ENCODE results near the gene ETV4. TPM values are rescaled to one million over a fixed set of nuclear protein-coding genes. Genes with fewer than 3 reads are reported as not detected.

The ETV4 gene
- total and polyA plus RNA-seq, 2 of the 13 experiments (the other 11 are each of a cell fraction or from before 2014, with no cell fraction given) = 128 to 330 TPM

DNA sequence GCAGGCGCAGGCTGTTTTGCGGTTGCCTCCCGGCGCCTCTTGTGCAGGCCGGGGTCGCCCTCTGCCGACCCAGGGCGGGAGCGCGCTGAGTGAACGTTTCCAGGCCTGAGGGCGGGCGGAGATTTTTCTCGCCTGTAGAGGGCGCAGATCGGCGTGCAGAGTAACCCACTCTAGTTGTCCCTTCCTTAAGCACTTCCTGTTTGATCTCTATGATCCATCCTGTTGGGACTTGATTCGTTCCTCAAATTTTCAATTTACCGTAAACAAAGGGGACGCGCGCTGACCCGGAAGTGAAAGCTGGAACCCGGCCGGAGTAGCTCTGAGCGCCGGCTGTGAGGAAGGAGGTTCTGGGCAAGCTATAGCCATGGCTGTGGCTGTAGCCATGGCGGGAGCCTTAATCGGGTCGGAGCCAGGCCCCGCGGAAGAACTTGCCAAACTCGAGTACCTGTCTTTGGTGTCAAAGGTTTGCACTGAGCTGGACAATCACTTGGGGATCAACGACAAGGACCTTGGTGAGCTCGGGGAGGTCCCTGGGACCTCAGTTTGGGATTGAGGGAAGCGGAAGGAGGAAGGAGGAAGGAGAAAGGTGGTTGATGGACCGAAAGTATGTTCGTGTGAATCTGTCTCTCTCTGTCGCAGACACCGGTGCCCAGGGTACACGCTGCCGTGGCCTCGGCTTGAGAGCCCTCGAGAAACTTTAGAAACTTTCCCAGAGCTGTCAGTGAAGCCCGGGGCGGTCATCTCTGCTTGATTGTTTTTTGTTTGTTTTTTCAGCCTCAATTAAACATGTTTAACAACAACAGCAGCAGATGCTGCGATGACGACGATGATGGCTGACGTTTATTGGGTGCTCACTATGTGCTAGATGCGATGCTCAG, 62.2 kb downstream of the ETV4 start, which contains the start of gene DHX8 (continued):
- TF ChIP-seq ZNF770 (CRISPR knock-in tag; IDR thresholded peaks at IDR 0.05) (peak; percentile 78; the same call in 1 of the 2 replicates), ZNF776 (CRISPR knock-in tag; IDR thresholded peaks at IDR 0.05) (no peak; the same call in none of the 2 replicates), ZNF354B (CRISPR knock-in tag; IDR thresholded peaks at IDR 0.05) (0 out of 2 replicates have a peak, but pooled peaks have one; percentile 61), ZFAT (CRISPR knock-in tag; conservative IDR thresholded peaks at IDR 0.05) (no peak), TSC22D2 (CRISPR knock-in tag; IDR thresholded peaks at IDR 0.05; ENCODE audit: borderline replicate concordance) (peak; percentile 95), YEATS4 (CRISPR knock-in tag; IDR thresholded peaks at IDR 0.05; ENCODE audit: borderline replicate concordance) (peak; percentile 93), CEBPG (CRISPR knock-in tag; IDR thresholded peaks at IDR 0.05) (peak; percentile 79), ZNF768 (CRISPR knock-in tag; IDR thresholded peaks at IDR 0.05) (peak; percentile 71; the same call in 1 of the 2 replicates), TAF15 (IDR thresholded peaks at IDR 0.05; ENCODE audit: low read depth, low read length, poor library complexity, severe bottlenecking) (peak; percentile 98), FOXJ3 (CRISPR knock-in tag; IDR thresholded peaks at IDR 0.05; ENCODE audit: borderline replicate concordance) (peak; percentile 99), ZNF451 (CRISPR knock-in tag; IDR thresholded peaks at IDR 0.05) (peak; percentile 72; the same call in 1 of the 2 replicates), CBFB (CRISPR knock-in tag; IDR thresholded peaks at IDR 0.05) (peak; percentile 99), FOXC1 (CRISPR knock-in tag; IDR thresholded peaks at IDR 0.05; ENCODE audit: borderline replicate concordance) (peak; percentile 94; the same call in 1 of the 2 replicates), CREM (IDR thresholded peaks at IDR 0.05) (peak; percentile 94), CREM (CRISPR knock-in tag; IDR thresholded peaks at IDR 0.05) (no peak), TRIM24 (CRISPR knock-in tag; IDR thresholded peaks at IDR 0.05) (no peak), KLF9 (CRISPR knock-in tag; IDR thresholded peaks at IDR 0.05; ENCODE audit: low read depth) (peak; percentile 77), ZNF557 (CRISPR knock-in tag; IDR thresholded peaks at IDR 0.05) (no peak; the same call in 1 of the 2 replicates), HDAC6 (IDR thresholded peaks at IDR 0.05; ENCODE audit: low read depth, low read length) (no peak), SNRNP70 (IDR thresholded peaks at IDR 0.05; ENCODE audit: low read depth, low read length) (no peak)
- TF ChIP-seq, protein P1, sequence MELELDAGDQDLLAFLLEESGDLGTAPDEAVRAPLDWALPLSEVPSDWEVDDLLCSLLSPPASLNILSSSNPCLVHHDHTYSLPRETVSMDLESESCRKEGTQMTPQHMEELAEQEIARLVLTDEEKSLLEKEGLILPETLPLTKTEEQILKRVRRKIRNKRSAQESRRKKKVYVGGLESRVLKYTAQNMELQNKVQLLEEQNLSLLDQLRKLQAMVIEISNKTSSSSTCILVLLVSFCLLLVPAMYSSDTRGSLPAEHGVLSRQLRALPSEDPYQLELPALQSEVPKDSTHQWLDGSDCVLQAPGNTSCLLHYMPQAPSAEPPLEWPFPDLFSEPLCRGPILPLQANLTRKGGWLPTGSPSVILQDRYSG (CRISPR knock-in tag; IDR thresholded peaks at IDR 0.05) = peak; percentile 82
- TF ChIP-seq, protein P2, sequence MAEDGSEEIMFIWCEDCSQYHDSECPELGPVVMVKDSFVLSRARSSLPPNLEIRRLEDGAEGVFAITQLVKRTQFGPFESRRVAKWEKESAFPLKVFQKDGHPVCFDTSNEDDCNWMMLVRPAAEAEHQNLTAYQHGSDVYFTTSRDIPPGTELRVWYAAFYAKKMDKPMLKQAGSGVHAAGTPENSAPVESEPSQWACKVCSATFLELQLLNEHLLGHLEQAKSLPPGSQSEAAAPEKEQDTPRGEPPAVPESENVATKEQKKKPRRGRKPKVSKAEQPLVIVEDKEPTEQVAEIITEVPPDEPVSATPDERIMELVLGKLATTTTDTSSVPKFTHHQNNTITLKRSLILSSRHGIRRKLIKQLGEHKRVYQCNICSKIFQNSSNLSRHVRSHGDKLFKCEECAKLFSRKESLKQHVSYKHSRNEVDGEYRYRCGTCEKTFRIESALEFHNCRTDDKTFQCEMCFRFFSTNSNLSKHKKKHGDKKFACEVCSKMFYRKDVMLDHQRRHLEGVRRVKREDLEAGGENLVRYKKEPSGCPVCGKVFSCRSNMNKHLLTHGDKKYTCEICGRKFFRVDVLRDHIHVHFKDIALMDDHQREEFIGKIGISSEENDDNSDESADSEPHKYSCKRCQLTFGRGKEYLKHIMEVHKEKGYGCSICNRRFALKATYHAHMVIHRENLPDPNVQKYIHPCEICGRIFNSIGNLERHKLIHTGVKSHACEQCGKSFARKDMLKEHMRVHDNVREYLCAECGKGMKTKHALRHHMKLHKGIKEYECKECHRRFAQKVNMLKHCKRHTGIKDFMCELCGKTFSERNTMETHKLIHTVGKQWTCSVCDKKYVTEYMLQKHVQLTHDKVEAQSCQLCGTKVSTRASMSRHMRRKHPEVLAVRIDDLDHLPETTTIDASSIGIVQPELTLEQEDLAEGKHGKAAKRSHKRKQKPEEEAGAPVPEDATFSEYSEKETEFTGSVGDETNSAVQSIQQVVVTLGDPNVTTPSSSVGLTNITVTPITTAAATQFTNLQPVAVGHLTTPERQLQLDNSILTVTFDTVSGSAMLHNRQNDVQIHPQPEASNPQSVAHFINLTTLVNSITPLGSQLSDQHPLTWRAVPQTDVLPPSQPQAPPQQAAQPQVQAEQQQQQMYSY (CRISPR knock-in tag; IDR thresholded peaks at IDR 0.05) = peak; percentile 8; the same call in 1 of the 2 replicates
- TF ChIP-seq, protein P3, sequence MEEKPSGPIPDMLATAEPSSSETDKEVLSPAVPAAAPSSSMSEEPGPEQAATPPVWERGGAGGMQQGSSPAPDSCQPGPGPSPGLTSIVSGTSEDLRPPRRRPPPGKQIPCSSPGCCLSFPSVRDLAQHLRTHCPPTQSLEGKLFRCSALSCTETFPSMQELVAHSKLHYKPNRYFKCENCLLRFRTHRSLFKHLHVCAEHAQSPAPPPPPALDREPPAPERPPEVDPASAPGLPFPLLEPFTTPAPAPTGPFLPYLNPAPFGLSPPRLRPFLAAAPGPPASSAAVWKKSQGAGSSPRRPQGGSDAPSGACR (CRISPR knock-in tag; IDR thresholded peaks at IDR 0.05) = peak; percentile 55; the same call in 1 of the 2 replicates
